IMR-90 (cell line): ENCODE results near the gene APOF. TPM values are rescaled to one million over a fixed set of nuclear protein-coding genes. Genes with fewer than 3 reads are reported as not detected.
A peak's percentile ranks its signal among the peaks of the same experiment; 100 is the strongest.

Source experiments
- ATAC-seq: fragments of 200-7000 bp; cut with Tn5 transposase; 2 replicates; pipeline ENCODE4 v1.9.1; 2020; ENCODE audit warnings: low read depth, mild to moderate bottlenecking, moderate library complexity
- BruUV-seq: library from RNA; stranded (reverse); fragments of 400-500 nt; replicated peaks from 2 replicates; lab custom pipeline; 2021; lab: Mats Ljungman, UMichigan
- CTCF ChIA-PET: fragments of 300-600 bp; formaldehyde crosslinking; extraction: SDS; loops from one replicate; lab custom pipeline; 2021; ENCODE audit warnings: antibody characterized with exemption; lab: Yijun Ruan, JAX
- POLR2A ChIA-PET: fragments of 300-600 bp; sonication (Branson Sonifier 250); formaldehyde crosslinking; loops from one replicate; lab custom pipeline; 2022; ENCODE audit warnings: antibody characterized with exemption; ENCODE audit not compliant: unreplicated experiment; lab: Charles Lee
- DNase-seq: peaks from one replicate; pipeline ENCODE4 v3.0.0; 2013
- H2AFZ ChIP-seq: replicated peaks from 2 replicates; pipeline ENCODE3; 2013; ENCODE audit warnings: low read length, mild to moderate bottlenecking; ENCODE audit not compliant: poor library complexity
- H2AK5ac ChIP-seq: 2 replicates; pipeline ENCODE4 v1.6.1; 2013; ENCODE audit warnings: low read depth, low read length, inconsistent platforms
- H2AK9ac ChIP-seq: replicated peaks from 2 replicates; pipeline ENCODE3; 2013; ENCODE audit warnings: mild to moderate bottlenecking, low read depth, low read length, moderate library complexity; ENCODE audit not compliant: poor library complexity
- H2BK120ac ChIP-seq: 2 replicates; pipeline ENCODE4 v1.6.1; 2013; ENCODE audit warnings: low read depth, low read length, inconsistent platforms
- H2BK15ac ChIP-seq: 3 replicates; pipeline ENCODE4 v1.6.1; 2013; ENCODE audit warnings: low read depth, low read length, inconsistent platforms
- H2BK20ac ChIP-seq: 2 replicates; pipeline ENCODE4 v1.6.1; 2013; ENCODE audit warnings: low read depth, mild to moderate bottlenecking, inconsistent platforms, low read length, moderate library complexity
- H2BK5ac ChIP-seq: 2 replicates; pipeline ENCODE4 v1.6.1; 2013; ENCODE audit warnings: mild to moderate bottlenecking, low read depth, low read length, inconsistent platforms; ENCODE audit not compliant: poor library complexity, severe bottlenecking
- H3K14ac ChIP-seq: replicated peaks from 2 replicates; pipeline ENCODE4 v1.6.1; 2013; ENCODE audit warnings: low read depth, low read length, inconsistent platforms
- H3K18ac ChIP-seq: 2 replicates; pipeline ENCODE4 v1.6.1; 2013; ENCODE audit warnings: low read depth, low read length, control low read depth
- H3K23ac ChIP-seq: 2 replicates; pipeline ENCODE4 v1.6.1; 2013; ENCODE audit warnings: low read depth, low read length, inconsistent platforms
- H3K27ac ChIP-seq: 2 replicates; pipeline ENCODE4 v1.5.1; 2013; ENCODE audit warnings: mild to moderate bottlenecking, control low read depth, low read length; ENCODE audit not compliant: insufficient read depth
- H3K27me3 ChIP-seq: 2 replicates; pipeline ENCODE4 v1.6.1; 2013; ENCODE audit warnings: low read length; ENCODE audit not compliant: control insufficient read depth, insufficient read depth
- H3K36me3 ChIP-seq: 2 replicates; pipeline ENCODE4 v1.6.1; 2013; ENCODE audit warnings: low read length, mixed read lengths; ENCODE audit not compliant: control insufficient read depth, insufficient read depth
- H3K4ac ChIP-seq: 2 replicates; pipeline ENCODE4 v1.6.1; 2013; ENCODE audit warnings: low read depth, low read length, inconsistent platforms
- H3K4me1 ChIP-seq: 2 replicates; pipeline ENCODE4 v1.6.1; 2013; ENCODE audit warnings: low read length, mixed read lengths; ENCODE audit not compliant: control insufficient read depth, insufficient read depth
- H3K4me2 ChIP-seq: 2 replicates; pipeline ENCODE4 v1.6.1; 2013; ENCODE audit warnings: low read depth, mild to moderate bottlenecking, control low read depth, low read length, moderate library complexity
- H3K4me3 ChIP-seq: 2 replicates; pipeline ENCODE4 v1.5.1; 2013; ENCODE audit warnings: low read depth, mild to moderate bottlenecking, control low read depth, low read length, moderate library complexity; ENCODE audit not compliant: insufficient read depth
- H3K56ac ChIP-seq: 2 replicates; pipeline ENCODE4 v1.6.1; 2013; ENCODE audit warnings: low read length, inconsistent platforms; ENCODE audit not compliant: insufficient read depth; ENCODE audit errors: extremely low read depth
- H3K79me1 ChIP-seq, 2 experiments: 2 replicates each; pipeline ENCODE4 v1.6.1; 2013; ENCODE audit warnings: low read length in 2 of 2, inconsistent platforms in 1 of 2, low read depth in 1 of 2
- H3K9ac ChIP-seq: 2 replicates; pipeline ENCODE4 v1.6.1; 2013; ENCODE audit warnings: low read depth, low read length, control low read depth
- H3K9me1 ChIP-seq: 2 replicates; pipeline ENCODE4 v1.6.1; 2013; ENCODE audit warnings: low read length, inconsistent platforms; ENCODE audit not compliant: insufficient read depth
- H3K9me3 ChIP-seq: 2 replicates; pipeline ENCODE4 v1.6.1; 2013; ENCODE audit warnings: low read length; ENCODE audit not compliant: control insufficient read depth, insufficient read depth
- H4K20me1 ChIP-seq: 2 replicates; pipeline ENCODE4 v1.6.1; 2013; ENCODE audit warnings: low read length, inconsistent platforms; ENCODE audit not compliant: insufficient read depth
- H4K5ac ChIP-seq: 2 replicates; pipeline ENCODE4 v1.6.1; 2013; ENCODE audit warnings: mild to moderate bottlenecking, low read depth, low read length, control low read depth
- H4K8ac ChIP-seq, 2 experiments: 2 replicates each; pipeline ENCODE4 v1.6.1; 2013; ENCODE audit warnings: low read depth in 2 of 2, low read length in 2 of 2, control low read depth in 1 of 2, inconsistent platforms in 1 of 2
- H4K91ac ChIP-seq: 2 replicates; pipeline ENCODE4 v1.6.1; 2013; ENCODE audit warnings: low read depth, low read length, inconsistent platforms; ENCODE audit not compliant: insufficient read depth
- CEBPB ChIP-seq: IDR thresholded peaks from 2 replicates; pipeline ENCODE4 v1.6.1; 2012; ENCODE audit warnings: low read depth, low read length, improper control_type of control experiment
- SMC3 ChIP-seq: fragments of 150-350 bp; IDR thresholded peaks from 2 replicates; pipeline ENCODE4 v1.6.1; 2016; ENCODE audit warnings: low read depth, mild to moderate bottlenecking, antibody characterized with exemption, low read length, moderate library complexity
- WGBS, 2 experiments: methylation state at CpG; one replicate each; pipeline versions ENCODE4 v1.1.5 to v1.1.7; 2013; ENCODE audit warnings: missing lambda C conversion rate in 2 of 2; ENCODE audit not compliant: insufficient read length in 1 of 2; ENCODE audit errors: extremely low coverage in 2 of 2; 5-methylcytosine and 5-hydroxymethylcytosine counted together
- dilution Hi-C: fragments of 300-500 bp; cut with HindIII; formaldehyde crosslinking; loops from one replicate; pipeline ENCODE4 v1.14.3; 2018; ENCODE audit warnings: low sequenced_read_pairs; ENCODE audit not compliant: unreplicated experiment
- in situ Hi-C: fragments of 300-500 bp; cut with MboI; formaldehyde crosslinking; loops from 3 replicates; pipeline ENCODE4 v1.14.3; 2019; ENCODE audit warnings: low sequenced_read_pairs, inconsistent platforms, mixed read lengths
- intact Hi-C: fragments of 100-400 bp; cut with micrococcal nuclease; formaldehyde crosslinking; loops from 2 replicates; pipeline ENCODE4 v1.10.0; 2022
- polyA plus RNA-seq, 3 experiments: library from polyadenylated mRNA; depleted of rRNA; stranded (reverse); fragments of >200 nt; gene quantifications; 2 replicates each; pipeline ENCODE4 v1.2.3, GENCODE V29; 2012; ENCODE audit warnings: low replicate concordance in 1 of 3
- total RNA-seq: library from RNA; depleted of rRNA; stranded (reverse); fragments of >200 nt; gene quantifications from 2 replicates; pipeline ENCODE4 v1.2.3, GENCODE V29; 2012

Gene APOF
- total and polyA plus RNA-seq, 2 of the 4 experiments (the other 2 are of a cell fraction): not detected

- Histone ChIP-seq H3K56ac (no peak overlapping the region), H4K8ac (no peak overlapping the region), H3K4me3 (no peak overlapping the region), H3K9me3 (no peaks in the 10 kb centered on the region), H4K91ac (no peak overlapping the region), H2AK5ac (no peak overlapping the region), H2AFZ (no peak overlapping the region), H3K27me3 (no peaks in the 10 kb centered on the region), H3K79me1 (peaks cover 0 to 4% of the 10 kb centered on the region in 2 experiments; a peak in 1 of 4 replicates), H3K4ac (no peak overlapping the region), H2AK9ac (no peak overlapping the region), H4K5ac (no peak overlapping the region), H2BK15ac (no peak overlapping the region), H3K4me2 (no peak overlapping the region), H2BK20ac (no peak overlapping the region), H3K23ac (no peak overlapping the region), H3K27ac (no peak overlapping the region), H2BK5ac (no peak overlapping the region), H3K14ac (no peak overlapping the region), H3K9me1 (no peaks in the 10 kb centered on the region), H3K36me3 (peaks cover 31% of the 10 kb centered on the region), H2BK120ac (no peak overlapping the region), H3K18ac (no peak overlapping the region), H3K4me1 (no peaks in the 10 kb centered on the region), H3K9ac (no peak overlapping the region), H4K20me1 (no peaks in the 10 kb centered on the region)
- 83% methylated on average over 1 of the region's 2 CpGs; no CpG with 5 or more reads in 1 of the 2 experiments for WGBS, 2 experiments
- DNase-seq (peak; percentile 24), ATAC-seq (no peak)
- TF ChIP-seq SMC3 (no peak), CEBPB (peak; percentile 75; the same call in 1 of the 2 replicates)
- in situ Hi-C loops: no loop called here
- dilution Hi-C loops: no loop called here
- no TSS peak for BruUV-seq
- intact Hi-C loops: no loop called here
- ChIA-PET CTCF (no interaction called here), POLR2A (interaction anchor here (0.7 kb wide), 1 partner anchor 99 kb away, joined by 5 read pairs; the partner anchor contains the start of gene RNF41)
Observed at GRCh38 chr12:56321027-56321426, 41.6 kb downstream of the APOF start.
